ENCODE data around the gene FMO1.

DNA sequence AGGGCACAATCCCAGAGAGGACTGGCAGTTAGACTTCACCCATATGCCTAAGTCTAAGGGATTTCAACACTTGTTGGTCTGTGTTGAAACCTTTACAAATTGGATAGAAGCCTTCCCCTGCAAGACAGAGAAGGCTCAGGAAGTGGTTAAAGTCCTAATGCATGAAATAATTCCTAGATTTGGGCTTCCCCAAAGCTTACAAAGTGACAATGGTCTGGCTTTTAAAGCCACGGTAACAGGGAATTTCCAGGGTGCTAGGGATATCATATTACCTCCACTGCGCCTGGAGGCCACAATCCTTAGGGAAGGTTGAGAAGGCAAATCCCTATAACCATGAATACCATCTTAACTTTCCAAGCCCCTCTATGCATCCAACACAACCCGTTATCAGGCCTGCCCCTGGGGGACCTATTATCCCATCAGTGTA is 62.4 kb downstream of the FMO1 start:
- TF ChIP-seq, protein P1, sequence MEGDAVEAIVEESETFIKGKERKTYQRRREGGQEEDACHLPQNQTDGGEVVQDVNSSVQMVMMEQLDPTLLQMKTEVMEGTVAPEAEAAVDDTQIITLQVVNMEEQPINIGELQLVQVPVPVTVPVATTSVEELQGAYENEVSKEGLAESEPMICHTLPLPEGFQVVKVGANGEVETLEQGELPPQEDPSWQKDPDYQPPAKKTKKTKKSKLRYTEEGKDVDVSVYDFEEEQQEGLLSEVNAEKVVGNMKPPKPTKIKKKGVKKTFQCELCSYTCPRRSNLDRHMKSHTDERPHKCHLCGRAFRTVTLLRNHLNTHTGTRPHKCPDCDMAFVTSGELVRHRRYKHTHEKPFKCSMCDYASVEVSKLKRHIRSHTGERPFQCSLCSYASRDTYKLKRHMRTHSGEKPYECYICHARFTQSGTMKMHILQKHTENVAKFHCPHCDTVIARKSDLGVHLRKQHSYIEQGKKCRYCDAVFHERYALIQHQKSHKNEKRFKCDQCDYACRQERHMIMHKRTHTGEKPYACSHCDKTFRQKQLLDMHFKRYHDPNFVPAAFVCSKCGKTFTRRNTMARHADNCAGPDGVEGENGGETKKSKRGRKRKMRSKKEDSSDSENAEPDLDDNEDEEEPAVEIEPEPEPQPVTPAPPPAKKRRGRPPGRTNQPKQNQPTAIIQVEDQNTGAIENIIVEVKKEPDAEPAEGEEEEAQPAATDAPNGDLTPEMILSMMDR (IDR thresholded peaks at IDR 0.05), result no peak
- no peak for TF ChIP-seq POLR2A (IDR thresholded peaks at IDR 0.05)

All from Peyer's patch (tissue), 4 donors.